Peyer's patch (tissue), 4 donors: Measurements from ENCODE around the gene ATP11A.

ENCODE experiments used
- POLR2A ChIP-seq, 2 donors: fragments of 450-650 bp; IDR thresholded peaks; one replicate each; pipeline ENCODE4 v1.5.1; 2017; ENCODE audit warnings: antibody characterized with exemption in 2 of 2, mild to moderate bottlenecking in 2 of 2, moderate library complexity in 2 of 2
- TF ChIP-seq, protein P1 (sequence below), 6 experiments: fragments of 450-650 bp in 4 of 6; fragments of 200-600 bp in 2 of 6; sonication (generic) in 1 of 6; IDR thresholded peaks; one replicate each; pipeline ENCODE4 v1.5.1; 2017 to 2019; ENCODE audit warnings: antibody characterized with exemption in 6 of 6, mild to moderate bottlenecking in 3 of 6, moderate library complexity in 1 of 6

DNA sequence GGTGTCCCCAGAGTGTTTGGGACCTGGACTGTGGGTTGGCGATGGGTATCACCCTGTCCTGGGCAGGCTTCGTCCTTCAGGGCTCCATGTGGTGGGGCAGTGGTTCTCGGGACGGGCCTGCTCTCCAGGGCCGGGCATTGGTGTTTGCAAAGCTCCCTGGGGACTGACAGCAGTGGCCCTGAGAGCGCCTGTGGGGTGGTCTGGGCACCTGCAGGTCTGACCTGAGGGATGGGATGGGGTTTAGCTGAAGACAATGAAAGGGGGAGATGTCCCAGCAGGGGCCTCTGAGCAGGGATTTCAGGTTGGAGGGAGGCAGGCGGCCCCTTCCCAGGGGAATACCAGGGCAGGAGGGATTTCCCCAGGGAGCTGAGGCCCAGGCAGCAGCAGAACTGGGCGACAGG is 210.9 kb downstream of the ATP11A start:
- TF ChIP-seq, protein P1, sequence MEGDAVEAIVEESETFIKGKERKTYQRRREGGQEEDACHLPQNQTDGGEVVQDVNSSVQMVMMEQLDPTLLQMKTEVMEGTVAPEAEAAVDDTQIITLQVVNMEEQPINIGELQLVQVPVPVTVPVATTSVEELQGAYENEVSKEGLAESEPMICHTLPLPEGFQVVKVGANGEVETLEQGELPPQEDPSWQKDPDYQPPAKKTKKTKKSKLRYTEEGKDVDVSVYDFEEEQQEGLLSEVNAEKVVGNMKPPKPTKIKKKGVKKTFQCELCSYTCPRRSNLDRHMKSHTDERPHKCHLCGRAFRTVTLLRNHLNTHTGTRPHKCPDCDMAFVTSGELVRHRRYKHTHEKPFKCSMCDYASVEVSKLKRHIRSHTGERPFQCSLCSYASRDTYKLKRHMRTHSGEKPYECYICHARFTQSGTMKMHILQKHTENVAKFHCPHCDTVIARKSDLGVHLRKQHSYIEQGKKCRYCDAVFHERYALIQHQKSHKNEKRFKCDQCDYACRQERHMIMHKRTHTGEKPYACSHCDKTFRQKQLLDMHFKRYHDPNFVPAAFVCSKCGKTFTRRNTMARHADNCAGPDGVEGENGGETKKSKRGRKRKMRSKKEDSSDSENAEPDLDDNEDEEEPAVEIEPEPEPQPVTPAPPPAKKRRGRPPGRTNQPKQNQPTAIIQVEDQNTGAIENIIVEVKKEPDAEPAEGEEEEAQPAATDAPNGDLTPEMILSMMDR (IDR thresholded peaks at IDR 0.05) = no peak
- TF ChIP-seq POLR2A (IDR thresholded peaks at IDR 0.05) = no peak
